Measurements from ENCODE around the gene CCNF.

The CCNF gene

GRCh38 chr16:2468233-2468724 is 39.0 kb downstream of the CCNF start:
- TF ChIP-seq, protein P1, sequence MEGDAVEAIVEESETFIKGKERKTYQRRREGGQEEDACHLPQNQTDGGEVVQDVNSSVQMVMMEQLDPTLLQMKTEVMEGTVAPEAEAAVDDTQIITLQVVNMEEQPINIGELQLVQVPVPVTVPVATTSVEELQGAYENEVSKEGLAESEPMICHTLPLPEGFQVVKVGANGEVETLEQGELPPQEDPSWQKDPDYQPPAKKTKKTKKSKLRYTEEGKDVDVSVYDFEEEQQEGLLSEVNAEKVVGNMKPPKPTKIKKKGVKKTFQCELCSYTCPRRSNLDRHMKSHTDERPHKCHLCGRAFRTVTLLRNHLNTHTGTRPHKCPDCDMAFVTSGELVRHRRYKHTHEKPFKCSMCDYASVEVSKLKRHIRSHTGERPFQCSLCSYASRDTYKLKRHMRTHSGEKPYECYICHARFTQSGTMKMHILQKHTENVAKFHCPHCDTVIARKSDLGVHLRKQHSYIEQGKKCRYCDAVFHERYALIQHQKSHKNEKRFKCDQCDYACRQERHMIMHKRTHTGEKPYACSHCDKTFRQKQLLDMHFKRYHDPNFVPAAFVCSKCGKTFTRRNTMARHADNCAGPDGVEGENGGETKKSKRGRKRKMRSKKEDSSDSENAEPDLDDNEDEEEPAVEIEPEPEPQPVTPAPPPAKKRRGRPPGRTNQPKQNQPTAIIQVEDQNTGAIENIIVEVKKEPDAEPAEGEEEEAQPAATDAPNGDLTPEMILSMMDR (IDR thresholded peaks at IDR 0.05; ENCODE audit: borderline replicate concordance, extremely low read depth, low read length, poor library complexity, severe bottlenecking), result no peak
- no peak for TF ChIP-seq EZH2 (IDR thresholded peaks at IDR 0.05; ENCODE audit: borderline replicate concordance, low read depth, low read length, severe bottlenecking)
- Histone ChIP-seq H4K20me1 (ENCODE audit: insufficient read depth, low read length) (peaks cover 51% of the 10 kb centered on the region), H3K27me3 (ENCODE audit: insufficient read depth, low read length, poor library complexity) (peaks cover 41% of the 10 kb centered on the region), H3K4me1 (ENCODE audit: insufficient read depth, low read length) (peaks cover 61% of the 10 kb centered on the region), H3K27ac (ENCODE audit: low read length) (no peak overlapping the region; the same call in 1 of the 2 replicates), H3K9ac (ENCODE audit: low read depth, low read length) (no peak overlapping the region), H3K4me3 (ENCODE audit: low read depth in 1 of 2, low read length in 2 of 2) (no peak overlapping the region), H3K9me3 (ENCODE audit: insufficient read depth, low read length, severe bottlenecking) (no peaks in the 10 kb centered on the region), H3K36me3 (ENCODE audit: insufficient read depth, low read length) (peaks cover 4% of the 10 kb centered on the region; the same call in 1 of the 2 replicates), H2AFZ (ENCODE audit: low read depth, low read length) (no peak overlapping the region), H3K79me2 (ENCODE audit: insufficient read depth, low read length) (no peaks in the 10 kb centered on the region), H3K4me2 (ENCODE audit: insufficient read depth, low read length) (peak overlapping the region; percentile 36)
- ATAC-seq (ENCODE audit: insufficient read depth, low read depth) (peak; percentile 2; the same call in 1 of the 3 replicates), DNase-seq (no peak)

DNA sequence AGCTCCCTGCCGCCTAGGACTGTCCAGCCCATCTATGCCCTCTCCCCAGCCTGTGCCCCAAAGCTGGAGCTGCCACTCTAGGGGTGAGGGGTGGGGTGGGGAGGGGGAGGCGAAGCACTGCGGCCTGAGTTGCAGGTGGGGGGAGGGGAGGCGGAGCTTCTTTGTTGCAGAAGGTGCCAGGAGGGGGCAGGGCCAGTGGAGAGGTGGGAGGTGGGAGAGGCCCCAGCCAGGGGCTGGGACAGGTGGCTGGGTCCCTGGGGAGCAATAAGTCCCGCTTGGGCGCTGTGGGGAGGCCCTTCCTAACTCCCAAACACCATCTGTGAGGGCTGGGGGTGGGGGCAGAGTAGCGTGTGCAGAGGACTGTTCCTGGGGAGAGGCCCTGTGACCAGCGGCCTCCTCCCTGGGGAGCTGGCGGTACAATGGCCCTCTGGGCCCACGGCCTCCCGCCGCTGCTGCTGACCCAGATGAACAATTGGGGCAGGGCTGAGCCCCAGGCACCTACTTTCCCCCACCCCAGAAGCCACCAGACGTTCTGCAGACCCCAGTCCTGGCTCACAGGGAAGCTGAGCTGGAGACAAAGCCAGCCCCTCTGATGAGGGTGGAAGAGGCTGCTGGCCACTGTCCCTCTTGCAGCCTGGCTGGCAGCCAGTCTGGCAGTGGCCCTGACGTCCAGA is 39.6 kb downstream of the CCNF start:
- no peaks in the 10 kb centered on the region for H3K9me3 ChIP-seq (ENCODE audit: insufficient read depth, low read length, severe bottlenecking)
- H4K20me1 ChIP-seq (ENCODE audit: insufficient read depth, low read length), result peaks cover 52% of the 10 kb centered on the region
- H3K9ac ChIP-seq (ENCODE audit: low read depth, low read length), result peak overlapping the region; percentile 13; the same call in 1 of the 2 replicates
- peak overlapping the region; percentile 36 for H3K4me2 ChIP-seq (ENCODE audit: insufficient read depth, low read length)
- H2AFZ ChIP-seq (ENCODE audit: low read depth, low read length), result no peak overlapping the region
- H3K27me3 ChIP-seq (ENCODE audit: insufficient read depth, low read length, poor library complexity), result peaks cover 41% of the 10 kb centered on the region
- DNase-seq, result peak; percentile 71
- no peaks in the 10 kb centered on the region for H3K79me2 ChIP-seq (ENCODE audit: insufficient read depth, low read length)
- H3K4me1 ChIP-seq (ENCODE audit: insufficient read depth, low read length), result peaks cover 67% of the 10 kb centered on the region
- no peak for TF ChIP-seq EZH2 (IDR thresholded peaks at IDR 0.05; ENCODE audit: borderline replicate concordance, low read depth, low read length, severe bottlenecking)
- TF ChIP-seq, protein P1 (IDR thresholded peaks at IDR 0.05; ENCODE audit: borderline replicate concordance, extremely low read depth, low read length, poor library complexity, severe bottlenecking), result no peak
- peak overlapping the region; percentile 54 for H3K27ac ChIP-seq (ENCODE audit: low read length)
- peak; percentile 41 for ATAC-seq (ENCODE audit: insufficient read depth, low read depth)
- peaks cover 2% of the 10 kb centered on the region; the same call in 1 of the 2 replicates for H3K36me3 ChIP-seq (ENCODE audit: insufficient read depth, low read length)
- H3K4me3 ChIP-seq (ENCODE audit: low read depth in 1 of 2, low read length in 2 of 2), result no peak overlapping the region

DNA sequence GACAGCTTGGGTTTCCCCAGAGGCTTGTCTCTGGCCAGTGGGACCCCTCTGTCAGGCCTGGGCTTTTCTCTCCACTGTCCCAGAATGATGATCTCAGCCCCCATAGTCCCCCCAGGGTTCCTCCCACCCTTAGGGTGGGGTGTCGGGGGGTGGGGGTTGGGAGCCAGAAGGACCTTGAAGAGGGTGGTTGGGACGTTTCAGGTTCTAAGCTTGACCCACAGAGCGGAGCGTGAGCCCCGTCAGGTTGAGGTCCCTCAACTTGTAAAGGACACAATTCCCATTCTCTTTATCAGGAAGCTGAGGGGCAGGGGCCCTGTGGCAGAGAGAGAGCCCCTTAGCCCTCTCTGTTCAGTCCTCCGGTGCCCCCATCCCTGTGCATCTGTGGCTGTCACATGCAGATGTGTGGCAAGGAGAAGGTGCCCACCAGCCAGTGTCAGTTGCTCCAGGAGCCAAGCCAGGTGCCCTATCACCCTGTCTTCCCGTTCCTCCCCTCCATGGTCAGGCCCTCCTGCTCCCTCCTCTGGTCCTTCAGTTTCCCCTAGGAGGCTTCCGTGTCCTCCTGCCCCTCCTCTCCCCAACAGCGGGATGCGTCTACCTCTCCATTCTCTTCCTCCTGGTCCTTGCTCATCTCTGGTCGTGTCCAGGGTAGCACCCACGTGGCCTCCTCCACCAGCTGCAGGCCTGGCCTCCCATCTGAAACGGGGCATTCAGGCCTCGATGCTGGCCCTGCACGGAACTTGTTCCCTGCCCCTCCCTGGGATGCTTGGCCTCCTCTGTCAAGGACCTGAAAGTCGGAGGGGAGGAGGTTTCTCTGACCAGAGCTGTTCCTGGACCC is 40.4 kb downstream of the CCNF start:
- Histone ChIP-seq H3K27me3 (ENCODE audit: insufficient read depth, low read length, poor library complexity) (peaks cover 41% of the 10 kb centered on the region), H4K20me1 (ENCODE audit: insufficient read depth, low read length) (peaks cover 50% of the 10 kb centered on the region), H2AFZ (ENCODE audit: low read depth, low read length) (no peak overlapping the region), H3K9me3 (ENCODE audit: insufficient read depth, low read length, severe bottlenecking) (no peaks in the 10 kb centered on the region), H3K9ac (ENCODE audit: low read depth, low read length) (peak overlapping the region; percentile 13; the same call in 1 of the 2 replicates), H3K79me2 (ENCODE audit: insufficient read depth, low read length) (0 out of 2 replicates have a peak, but pooled peaks cover 3% of the 10 kb centered on the region), H3K27ac (ENCODE audit: low read length) (peak overlapping the region; percentile 66), H3K4me1 (ENCODE audit: insufficient read depth, low read length) (peaks cover 74% of the 10 kb centered on the region), H3K4me3 (ENCODE audit: low read depth in 1 of 2, low read length in 2 of 2) (no peak overlapping the region), H3K4me2 (ENCODE audit: insufficient read depth, low read length) (peak overlapping the region; percentile 36), H3K36me3 (ENCODE audit: insufficient read depth, low read length) (no peaks in the 10 kb centered on the region; the same call in 1 of the 2 replicates)
- no peak for TF ChIP-seq EZH2 (IDR thresholded peaks at IDR 0.05; ENCODE audit: borderline replicate concordance, low read depth, low read length, severe bottlenecking)
- no peak for DNase-seq
- no peak for ATAC-seq (ENCODE audit: insufficient read depth, low read depth)

All from DND-41 (cell line).